Measurements from ENCODE around the gene CCL1. TPM values are rescaled to one million over a fixed set of nuclear protein-coding genes. Genes with fewer than 3 reads are reported as not detected.

The CCL1 gene
- total RNA-seq, 1 donor from 2014 or later = 266 TPM

DNA sequence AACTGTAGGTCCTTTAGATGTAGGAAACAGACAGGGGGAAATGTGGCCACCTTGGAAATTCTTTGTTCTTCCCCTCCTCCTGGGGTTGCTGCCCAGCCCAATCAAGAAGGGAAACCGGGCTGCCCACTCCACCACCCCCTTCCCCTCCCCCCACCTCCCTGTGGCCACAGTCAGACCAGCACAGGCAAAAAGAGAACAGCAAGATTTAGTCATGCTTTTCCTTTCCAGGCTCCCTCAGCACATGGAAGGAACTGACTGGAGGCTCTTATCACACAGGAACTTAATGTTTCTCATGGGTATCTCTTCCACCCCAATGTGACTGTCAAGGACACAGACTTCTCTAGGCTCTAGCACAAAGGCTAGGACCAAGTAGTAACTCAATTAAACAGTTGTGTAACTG lies 3.0 kb upstream of the CCL1 start:
- Mint-ChIP-seq H3K27me3 (ENCODE audit: insufficient read depth) (peaks cover 13% of the 10 kb centered on the region), H3K4me1 (ENCODE audit: low read depth) (peaks cover 72% of the 10 kb centered on the region), H3K27ac (no peak overlapping the region), H3K36me3 (ENCODE audit: low read depth) (peaks cover under 1% of the 10 kb centered on the region), H3K9me3 (no peaks in the 10 kb centered on the region), H3K4me3 (no peak overlapping the region)
- intact Hi-C loops (cut with micrococcal nuclease) = loop anchor here (10.0 kb wide), 1 partner anchor 401 kb away; no protein-coding TSS in a partner anchor
- DNase-seq (ENCODE audit: low spot score) = no peak

DNA sequence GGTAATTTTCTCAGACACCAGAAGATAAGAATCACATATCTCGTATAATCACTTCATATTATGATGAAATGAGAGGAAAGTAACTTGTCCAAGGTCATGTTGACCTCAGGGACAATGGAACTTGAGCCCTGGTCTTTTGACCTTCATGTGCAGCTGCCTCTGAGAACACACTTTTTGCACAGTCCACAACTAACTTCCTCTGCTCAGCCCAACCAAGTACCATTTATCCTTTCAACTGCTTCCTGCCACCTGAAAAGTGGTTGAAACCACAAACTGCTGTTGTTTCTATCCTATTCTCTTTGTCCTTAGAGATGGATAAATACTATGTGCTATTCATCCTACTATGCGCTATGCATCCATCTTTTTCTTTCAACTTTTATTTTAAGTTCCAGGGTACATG lies 2.3 kb upstream of the CCL1 start:
- Mint-ChIP-seq H3K4me1 (ENCODE audit: low read depth) (peaks cover 72% of the 10 kb centered on the region), H3K4me3 (peak overlapping the region; percentile 24), H3K9me3 (no peaks in the 10 kb centered on the region), H3K36me3 (ENCODE audit: low read depth) (peaks cover 1% of the 10 kb centered on the region), H3K27me3 (ENCODE audit: insufficient read depth) (peaks cover 13% of the 10 kb centered on the region), H3K27ac (peak overlapping the region; percentile 9)
- no peak for DNase-seq (ENCODE audit: low spot score)
- intact Hi-C loops (cut with micrococcal nuclease) = loop anchor here (10.0 kb wide), 1 partner anchor 401 kb away; no protein-coding TSS in a partner anchor

DNA sequence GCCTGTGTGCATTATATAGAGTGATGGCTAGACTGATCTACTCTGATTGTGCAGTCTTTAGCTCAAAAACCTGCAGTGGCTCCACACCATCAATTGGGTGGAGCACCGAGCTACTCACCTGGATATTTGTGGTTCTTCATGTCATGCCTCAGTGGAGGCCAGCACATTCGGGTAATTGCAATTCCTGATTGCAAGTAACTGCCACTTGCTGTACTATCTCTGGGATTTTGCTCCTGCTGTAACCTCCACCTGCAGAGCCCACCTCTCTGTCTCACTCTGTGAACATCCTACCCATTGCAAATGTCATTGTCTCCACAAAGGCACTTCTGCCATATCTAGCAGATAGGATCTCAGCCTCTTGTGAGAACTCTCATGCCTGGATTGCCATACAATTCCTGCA lies 1.7 kb upstream of the CCL1 start:
- H3K4me3 Mint-ChIP-seq = no peak overlapping the region
- DNase-seq (ENCODE audit: low spot score) = no peak
- H3K36me3 Mint-ChIP-seq (ENCODE audit: low read depth) = peaks cover 1% of the 10 kb centered on the region
- peak overlapping the region; percentile 9 for H3K27ac Mint-ChIP-seq
- peaks cover 13% of the 10 kb centered on the region for H3K27me3 Mint-ChIP-seq (ENCODE audit: insufficient read depth)
- intact Hi-C loops (cut with micrococcal nuclease) = loop anchor here (5.0 to 10.0 kb wide), 3 partner anchors 33 to 400 kb away; no protein-coding TSS in a partner anchor
- no peaks in the 10 kb centered on the region for H3K9me3 Mint-ChIP-seq
- H3K4me1 Mint-ChIP-seq (ENCODE audit: low read depth) = peaks cover 66% of the 10 kb centered on the region

DNA sequence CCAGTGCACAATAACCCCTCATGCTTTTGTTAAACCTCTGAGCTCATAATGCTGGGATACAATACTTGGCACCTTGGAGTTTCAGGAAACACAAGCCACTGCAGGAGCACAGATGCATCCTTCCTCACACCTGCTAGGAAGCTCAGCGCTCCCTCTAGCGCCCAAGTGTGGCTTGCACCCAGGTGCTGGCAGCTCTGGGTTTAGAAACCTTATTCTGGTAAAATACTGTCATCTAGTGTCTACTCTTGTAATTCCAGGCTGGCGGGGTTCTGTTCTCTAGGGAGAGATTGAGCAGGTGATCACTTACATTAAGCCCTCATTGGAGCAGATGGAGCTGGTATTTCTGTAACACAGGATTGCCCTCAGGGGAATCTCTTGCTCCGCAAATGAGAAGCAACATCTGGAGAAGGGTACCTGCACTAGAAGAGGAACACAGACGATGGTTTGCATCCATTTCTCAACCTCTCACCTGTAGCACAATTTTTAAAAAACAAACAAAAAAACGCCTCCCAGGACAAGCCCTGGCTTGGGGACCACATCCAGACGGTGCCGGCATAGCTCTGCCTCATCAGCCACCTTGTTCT lies 1.5 kb downstream of the CCL1 start:
- peaks cover 15% of the 10 kb centered on the region for H3K27me3 Mint-ChIP-seq (ENCODE audit: insufficient read depth)
- intact Hi-C loops (cut with micrococcal nuclease) = loop anchor here (1.0 to 10.0 kb wide), 6 partner anchors 18 to 397 kb away; no protein-coding TSS in a partner anchor
- peaks cover 59% of the 10 kb centered on the region for H3K4me1 Mint-ChIP-seq (ENCODE audit: low read depth)
- peak overlapping the region; percentile 57 for H3K4me3 Mint-ChIP-seq
- H3K9me3 Mint-ChIP-seq = no peaks in the 10 kb centered on the region
- peaks cover 1% of the 10 kb centered on the region for H3K36me3 Mint-ChIP-seq (ENCODE audit: low read depth)
- H3K27ac Mint-ChIP-seq = no peak overlapping the region
- peak; percentile 79 for DNase-seq (ENCODE audit: low spot score)

GRCh38 chr17:34360601-34361270 lies 2.3 kb downstream of the CCL1 start:
- intact Hi-C loops (cut with micrococcal nuclease) = loop anchor here (1.0 to 10.0 kb wide), 6 partner anchors 19 to 396 kb away; no protein-coding TSS in a partner anchor
- peak overlapping the region; percentile 57 for H3K4me3 Mint-ChIP-seq
- H3K36me3 Mint-ChIP-seq (ENCODE audit: low read depth) = peaks cover 1% of the 10 kb centered on the region
- no peak overlapping the region for H3K27ac Mint-ChIP-seq
- peaks cover 50% of the 10 kb centered on the region for H3K4me1 Mint-ChIP-seq (ENCODE audit: low read depth)
- no peaks in the 10 kb centered on the region for H3K9me3 Mint-ChIP-seq
- no peak for DNase-seq (ENCODE audit: low spot score)
- peaks cover 18% of the 10 kb centered on the region for H3K27me3 Mint-ChIP-seq (ENCODE audit: insufficient read depth)

DNA sequence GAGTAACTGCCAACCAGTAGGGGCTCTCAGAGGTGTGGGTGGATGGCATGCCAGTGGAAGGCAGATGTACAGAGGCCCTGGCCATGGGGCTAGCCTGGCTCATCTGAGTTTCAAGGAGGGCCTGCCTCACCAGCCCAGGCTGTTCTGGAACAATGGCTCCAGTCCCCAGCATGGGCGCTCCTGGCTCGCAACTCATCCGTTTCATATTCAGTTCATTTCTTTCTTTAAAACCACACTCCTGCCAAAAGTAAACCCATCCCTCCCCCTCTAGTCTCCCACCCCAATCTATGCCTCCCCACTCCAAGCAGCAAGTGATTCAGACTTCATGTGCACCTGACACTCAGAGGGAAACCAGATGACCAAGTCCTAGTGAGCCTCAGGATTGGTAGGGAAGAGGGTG lies 4.4 kb downstream of the CCL1 start:
- H3K4me3 Mint-ChIP-seq = no peak overlapping the region
- peaks cover 1% of the 10 kb centered on the region for H3K36me3 Mint-ChIP-seq (ENCODE audit: low read depth)
- no peaks in the 10 kb centered on the region for H3K9me3 Mint-ChIP-seq
- H3K27ac Mint-ChIP-seq = no peak overlapping the region
- intact Hi-C loops (cut with micrococcal nuclease) = no loop called here
- peaks cover 29% of the 10 kb centered on the region for H3K27me3 Mint-ChIP-seq (ENCODE audit: insufficient read depth)
- peaks cover 30% of the 10 kb centered on the region for H3K4me1 Mint-ChIP-seq (ENCODE audit: low read depth)
- no peak for DNase-seq (ENCODE audit: low spot score)

- DNase-seq (ENCODE audit: low spot score) = no peak
- H3K4me3 Mint-ChIP-seq = no peak overlapping the region
- peaks cover 1% of the 10 kb centered on the region for H3K36me3 Mint-ChIP-seq (ENCODE audit: low read depth)
- no peak overlapping the region for H3K27ac Mint-ChIP-seq
- peaks cover 18% of the 10 kb centered on the region for H3K4me1 Mint-ChIP-seq (ENCODE audit: low read depth)
- H3K9me3 Mint-ChIP-seq = no peaks in the 10 kb centered on the region
- intact Hi-C loops (cut with micrococcal nuclease) = no loop called here
- peaks cover 32% of the 10 kb centered on the region for H3K27me3 Mint-ChIP-seq (ENCODE audit: insufficient read depth)
Measured at GRCh38 chr17:34357398-34357797, 5.6 kb downstream of the CCL1 start.

GRCh38 chr17:34356194-34356593 lies 6.8 kb downstream of the CCL1 start, which contains the start of gene CCL13:
CCL13 (plus strand) TSS chr17:34356480; CDS start chr17:34356527, 47 bp downstream.
- peaks cover 1% of the 10 kb centered on the region for H3K36me3 Mint-ChIP-seq (ENCODE audit: low read depth)
- H3K4me1 Mint-ChIP-seq (ENCODE audit: low read depth) = peaks cover 8% of the 10 kb centered on the region
- no peak within 1 kb of the TSS for H3K4me3 Mint-ChIP-seq
- H3K9me3 Mint-ChIP-seq = no peaks in the 10 kb centered on the region
- H3K27me3 Mint-ChIP-seq (ENCODE audit: insufficient read depth) = peaks cover 38% of the 10 kb centered on the region
- DNase-seq (ENCODE audit: low spot score) = no peak
- intact Hi-C loops (cut with micrococcal nuclease) = no loop called here
- H3K27ac Mint-ChIP-seq = no peak within 1 kb of the TSS

DNA sequence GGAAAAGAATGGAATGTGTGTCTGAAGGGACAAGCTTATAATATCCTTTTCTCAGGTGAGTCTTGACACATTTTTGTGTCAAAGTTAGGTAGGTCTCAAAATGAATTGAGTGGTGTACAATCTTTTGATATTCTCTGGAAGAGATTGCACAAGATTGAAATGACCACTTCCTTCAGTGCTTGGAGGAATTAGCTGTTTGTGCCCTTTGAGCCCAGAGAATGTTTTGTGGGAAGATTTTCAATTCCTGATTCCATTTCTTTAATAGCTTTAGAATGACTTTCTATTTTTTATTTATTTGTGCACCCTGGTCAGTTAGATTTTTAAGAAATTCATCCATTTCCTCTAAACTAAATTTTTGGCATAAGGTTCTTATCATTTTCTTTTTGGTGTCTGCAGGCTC lies 8.4 kb downstream of the CCL1 start:
- Mint-ChIP-seq H3K36me3 (ENCODE audit: low read depth) (no peaks in the 10 kb centered on the region), H3K27ac (no peak overlapping the region), H3K9me3 (no peaks in the 10 kb centered on the region), H3K4me3 (no peak overlapping the region), H3K4me1 (ENCODE audit: low read depth) (no peaks in the 10 kb centered on the region), H3K27me3 (ENCODE audit: insufficient read depth) (peaks cover 41% of the 10 kb centered on the region)
- DNase-seq (ENCODE audit: low spot score) = no peak
- intact Hi-C loops (cut with micrococcal nuclease) = no loop called here

DNA sequence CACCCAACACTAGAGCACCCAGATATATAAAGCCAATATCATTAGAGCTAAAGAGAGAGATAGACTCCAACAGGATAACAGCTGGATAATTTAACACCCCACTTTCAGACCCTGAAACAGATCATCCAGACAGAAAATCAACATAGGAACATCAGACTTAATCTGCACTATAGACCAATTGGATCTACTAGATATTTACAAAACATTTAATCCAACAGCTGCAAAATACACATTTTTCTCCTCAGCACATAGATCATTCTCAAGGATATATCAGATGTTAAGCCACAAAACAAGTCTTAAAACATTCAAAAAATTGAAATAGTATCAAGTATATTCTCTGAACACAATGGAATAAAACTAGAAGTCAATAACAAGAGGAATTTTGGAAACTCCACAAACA lies 10.8 kb downstream of the CCL1 start:
- Mint-ChIP-seq H3K27ac (no peak overlapping the region), H3K9me3 (no peaks in the 10 kb centered on the region), H3K27me3 (ENCODE audit: insufficient read depth) (peaks cover 56% of the 10 kb centered on the region), H3K4me1 (ENCODE audit: low read depth) (no peaks in the 10 kb centered on the region), H3K4me3 (no peak overlapping the region), H3K36me3 (ENCODE audit: low read depth) (no peaks in the 10 kb centered on the region)
- no peak for DNase-seq (ENCODE audit: low spot score)
- intact Hi-C loops (cut with micrococcal nuclease) = no loop called here

DNA sequence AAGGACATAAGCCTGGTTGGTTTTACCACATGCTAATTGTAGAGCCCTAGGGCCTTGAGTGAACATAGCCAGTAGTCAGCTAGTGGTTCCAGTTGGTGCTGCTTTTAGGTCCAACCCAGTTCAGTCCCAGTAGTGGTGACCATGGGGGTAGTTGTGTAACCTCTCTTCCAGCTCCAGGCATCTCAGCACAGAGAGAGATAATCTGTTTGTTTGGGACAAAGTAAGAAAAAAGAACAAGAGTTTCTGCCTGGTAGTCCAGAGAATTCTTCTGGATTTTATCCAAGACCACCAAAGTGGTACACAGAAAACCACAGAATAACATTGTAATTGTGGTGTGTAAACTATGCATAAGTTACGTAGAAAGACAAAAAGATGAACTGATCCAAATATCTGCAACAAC lies 11.9 kb downstream of the CCL1 start:
- Mint-ChIP-seq H3K27ac (no peak overlapping the region), H3K9me3 (no peaks in the 10 kb centered on the region), H3K27me3 (ENCODE audit: insufficient read depth) (peaks cover 56% of the 10 kb centered on the region), H3K4me1 (ENCODE audit: low read depth) (no peaks in the 10 kb centered on the region), H3K4me3 (no peak overlapping the region), H3K36me3 (ENCODE audit: low read depth) (no peaks in the 10 kb centered on the region)
- intact Hi-C loops (cut with micrococcal nuclease) = no loop called here
- no peak for DNase-seq (ENCODE audit: low spot score)

DNA sequence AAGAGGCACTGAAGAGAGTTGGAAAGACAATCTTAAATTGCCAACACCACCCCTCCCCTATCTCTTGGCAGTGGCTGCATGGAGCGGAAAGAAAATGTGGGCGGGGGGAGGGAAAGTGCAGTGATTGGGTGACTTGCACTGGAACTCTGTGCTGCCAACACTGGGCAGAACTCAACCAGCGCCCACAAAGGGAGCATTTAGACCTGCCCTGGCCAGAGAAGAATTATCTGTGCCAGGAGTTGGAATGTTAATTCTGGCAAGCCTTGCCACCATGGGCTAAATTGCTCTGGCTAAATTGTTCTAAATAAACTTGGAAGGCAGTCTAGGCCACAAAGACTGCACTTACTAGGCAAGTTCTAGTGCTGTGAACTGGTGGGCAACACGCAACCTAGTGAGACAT lies 13.3 kb downstream of the CCL1 start:
- Mint-ChIP-seq H3K36me3 (ENCODE audit: low read depth) (no peaks in the 10 kb centered on the region), H3K27me3 (ENCODE audit: insufficient read depth) (peaks cover 59% of the 10 kb centered on the region), H3K9me3 (no peaks in the 10 kb centered on the region)

DNA sequence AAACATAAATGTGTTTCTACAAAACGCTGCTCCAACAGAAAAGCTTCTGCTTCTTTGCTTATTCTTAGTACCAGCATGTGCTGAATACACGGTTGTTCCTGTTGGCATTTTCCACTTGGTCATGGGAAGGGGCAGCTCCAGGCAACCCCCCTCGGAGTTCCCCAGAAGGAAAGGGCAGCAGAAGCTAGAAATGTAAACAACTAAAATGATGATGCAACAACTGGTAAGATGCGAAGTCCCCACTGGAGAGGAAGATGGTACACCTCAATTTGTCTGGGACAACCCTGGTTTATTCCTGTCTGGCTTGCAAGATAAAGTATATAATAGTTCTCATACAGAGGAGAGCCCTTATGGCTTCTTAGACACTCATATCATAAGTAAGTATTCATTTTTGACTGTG lies 16.0 kb downstream of the CCL1 start:
- intact Hi-C loops (cut with micrococcal nuclease) = no loop called here
- DNase-seq (ENCODE audit: low spot score) = no peak
- H3K4me1 Mint-ChIP-seq (ENCODE audit: low read depth) = no peaks in the 10 kb centered on the region
- H3K27me3 Mint-ChIP-seq (ENCODE audit: insufficient read depth) = peaks cover 59% of the 10 kb centered on the region
- H3K27ac Mint-ChIP-seq = no peak overlapping the region
- H3K4me3 Mint-ChIP-seq = no peak overlapping the region
- H3K9me3 Mint-ChIP-seq = no peaks in the 10 kb centered on the region
- H3K36me3 Mint-ChIP-seq (ENCODE audit: low read depth) = no peaks in the 10 kb centered on the region

More for the DNA sequence above, 13.3 kb downstream of the CCL1 start:
- intact Hi-C loops (cut with micrococcal nuclease) = no loop called here
- Mint-ChIP-seq H3K27ac (no peak overlapping the region), H3K4me3 (no peak overlapping the region), H3K4me1 (ENCODE audit: low read depth) (no peaks in the 10 kb centered on the region)
- DNase-seq (ENCODE audit: low spot score) = no peak

All from activated T-helper 1 cell treated with anti-CD3 and anti-CD28 coated beads, Interleukin-12 subunit alpha, Interleukin-12 subunit beta, Interleukin-2, Interleukin-4 antibody, amounts not matched to agents 30 ng/mL and 10 ng/mL and 1 ng/mL, durations not matched to agents 14 hours and 24 hours and 36 hours (primary cell).